ENCODE data around the gene HLA-DMB.

- peak in 2 of 4 experiments; percentile 2 to 8 for TF ChIP-seq CTCF (IDR thresholded peaks at IDR 0.05)
- peak; percentile 91 for TF ChIP-seq POLR2AphosphoS5 (IDR thresholded peaks at IDR 0.05)
Measured at GRCh38 chr6:32894085-32895005, 46.5 kb downstream of the HLA-DMB start.
